GM18507 (cell line): Measurements from ENCODE around the gene CCDC138.
A peak's percentile ranks its signal among the peaks of the same experiment; 100 is the strongest.

Source experiments
- DNase-seq: peaks from one replicate; pipeline ENCODE4 v3.0.0; 2011; ENCODE audit warnings: low read depth; ENCODE audit not compliant: insufficient read length; ENCODE audit errors: extremely low spot score
- FAIRE-seq: peaks from 2 replicates; lab custom pipeline; 2011; peaks lifted over from hg19 to GRCh38; lab: Jason Lieb, UNC

CCDC138 gene

GRCh38 chr2:108824316-108825070 lies 37.9 kb downstream of the CCDC138 start:
- FAIRE-seq (no peak), DNase-seq (no peak)

DNA sequence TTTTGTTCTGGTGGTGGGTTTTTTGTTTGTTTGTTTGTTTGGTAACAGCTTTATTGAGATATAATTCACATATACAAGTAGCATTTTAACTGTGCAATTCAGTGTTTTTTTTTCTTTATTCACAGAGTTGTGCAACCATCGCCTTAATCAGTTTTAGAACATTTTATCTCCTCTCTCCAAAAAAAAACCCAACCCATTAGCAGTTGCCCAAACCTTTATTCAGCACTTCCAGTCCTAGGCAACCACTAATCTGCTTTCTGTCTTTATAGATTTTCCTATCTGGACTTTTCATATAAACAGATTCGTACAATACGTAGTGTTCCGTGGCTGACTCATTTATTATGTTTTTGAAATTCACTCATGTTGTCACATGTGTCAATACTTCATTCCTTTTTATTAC lies 38.7 kb downstream of the CCDC138 start:
- FAIRE-seq, result no peak

DNA sequence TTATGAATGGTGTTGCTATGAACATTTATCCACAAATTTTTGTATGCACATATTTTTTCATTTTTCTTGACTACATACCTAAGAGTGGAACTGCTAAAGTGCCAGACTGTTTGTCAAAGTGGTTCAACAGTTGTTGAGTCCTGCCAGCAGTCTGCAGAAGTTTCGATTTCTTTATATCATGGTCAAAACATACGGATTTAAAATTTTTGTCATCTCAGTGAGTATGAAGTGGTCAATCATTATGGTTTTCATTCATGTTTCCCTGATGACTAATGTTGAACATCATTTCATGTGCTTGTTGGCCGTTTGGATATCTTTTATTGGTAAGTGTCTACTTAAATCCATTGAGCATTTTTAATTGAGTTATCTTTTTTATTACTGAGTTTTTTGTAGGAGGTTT lies 39.2 kb downstream of the CCDC138 start:
- FAIRE-seq (no peak), DNase-seq (no peak)

More for the DNA sequence above, 38.7 kb downstream of the CCDC138 start:
- no peak for DNase-seq

GRCh38 chr2:108829578-108830310 lies 43.2 kb downstream of the CCDC138 start:
- no peak for FAIRE-seq
- DNase-seq, result no peak

DNA sequence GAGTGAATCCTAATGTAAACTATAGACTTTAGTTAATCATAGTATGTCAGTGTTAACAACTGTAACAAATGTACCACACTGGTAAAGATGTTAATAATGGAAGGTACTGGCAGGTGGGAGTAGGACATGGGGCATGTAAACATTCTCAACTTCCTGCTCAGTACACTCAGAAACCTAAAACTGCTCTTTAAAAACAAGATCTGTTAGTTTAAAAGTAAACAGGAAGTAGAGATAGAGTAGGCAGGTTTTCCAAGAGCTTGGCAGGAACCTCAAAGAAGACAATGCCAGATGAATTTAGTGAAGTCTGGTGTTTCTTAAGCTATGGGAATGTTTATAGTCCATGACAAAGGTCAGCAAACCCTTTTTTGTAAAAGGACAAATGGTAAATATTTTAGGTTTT lies 46.6 kb downstream of the CCDC138 start:
- DNase-seq (no peak), FAIRE-seq (no peak)

DNA sequence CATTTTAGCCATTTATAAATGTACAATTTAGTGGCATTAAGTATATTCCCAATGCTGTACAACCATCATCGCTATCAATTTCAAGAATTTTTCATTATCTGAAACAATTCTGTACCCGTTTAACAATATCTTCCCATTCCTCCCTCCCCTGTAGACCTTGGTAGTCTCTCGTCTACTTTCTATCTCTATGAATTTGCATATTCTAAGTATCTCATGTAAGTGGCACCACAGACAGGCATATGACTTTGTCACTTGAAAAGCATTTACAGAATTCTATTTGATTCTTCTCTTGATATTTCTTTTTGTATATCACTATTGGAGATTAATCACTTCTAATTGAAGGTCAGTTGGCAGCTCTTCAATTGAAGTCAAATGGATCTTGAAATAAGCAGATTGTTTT lies 48.0 kb downstream of the CCDC138 start:
- DNase-seq (no peak), FAIRE-seq (no peak)

DNA sequence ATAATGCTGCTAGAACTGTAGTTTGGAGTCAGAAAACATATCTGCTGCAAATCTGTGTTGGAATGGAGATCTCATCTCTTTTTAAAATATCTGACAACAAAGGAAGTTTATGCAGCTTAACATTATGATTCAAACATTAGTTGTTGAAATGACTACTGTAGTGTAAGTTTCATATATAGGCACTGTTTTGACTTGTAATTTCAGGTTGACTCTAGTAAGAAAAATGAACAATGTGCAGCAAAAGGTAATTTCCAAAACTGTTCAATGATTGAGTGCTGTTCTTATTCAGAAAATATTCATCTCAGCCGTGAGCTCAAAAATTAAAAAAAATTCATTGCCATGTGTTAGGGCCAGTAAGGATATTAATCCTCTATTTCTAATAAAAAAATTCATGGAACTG lies 48.5 kb downstream of the CCDC138 start:
- no peak for FAIRE-seq

DNA sequence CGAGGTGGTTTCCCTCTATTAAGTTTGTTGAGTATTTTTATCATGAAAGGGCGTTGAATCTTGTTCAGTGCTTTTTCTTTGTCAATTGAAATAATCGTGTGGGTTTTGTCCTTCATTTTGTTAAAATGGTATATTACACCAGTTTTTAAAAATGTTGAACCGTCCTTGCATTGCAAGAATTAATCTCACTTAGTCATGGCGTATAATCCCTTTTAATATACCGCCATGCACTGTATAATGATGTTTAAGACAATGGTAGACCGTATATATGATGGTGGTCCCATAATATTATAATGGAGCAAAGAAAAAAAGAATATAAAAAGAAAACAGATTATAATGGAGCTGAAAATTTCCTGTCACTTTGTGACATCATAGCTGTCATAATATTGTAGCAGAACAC lies 50.6 kb downstream of the CCDC138 start:
- no peak for DNase-seq
- FAIRE-seq, result no peak

More for the DNA sequence above, 48.5 kb downstream of the CCDC138 start:
- DNase-seq, result no peak

GRCh38 chr2:108841506-108841905 lies 54.9 kb downstream of the CCDC138 start:
- FAIRE-seq (no peak), DNase-seq (no peak)

DNA sequence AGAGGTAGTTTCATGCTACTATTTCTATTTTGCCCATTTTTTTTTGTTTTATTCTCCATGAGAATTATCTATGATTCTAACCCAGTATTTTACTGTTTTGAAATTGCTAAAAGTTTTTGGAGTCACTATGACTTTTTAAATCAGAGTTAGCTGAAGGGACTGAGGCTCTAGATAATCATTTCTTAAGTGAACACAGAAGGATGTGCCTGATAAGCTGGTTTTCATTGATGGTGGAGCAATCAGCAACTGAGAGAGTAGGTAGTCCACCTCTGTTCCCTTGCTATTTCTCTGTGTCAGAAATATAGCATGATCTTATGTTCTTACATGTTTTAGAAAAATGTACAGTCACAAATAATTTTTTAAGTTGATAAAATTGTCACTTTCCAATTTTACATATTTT lies 59.4 kb downstream of the CCDC138 start:
- no peak for DNase-seq
- FAIRE-seq, result no peak

- DNase-seq, result no peak
- no peak for FAIRE-seq
Observed at GRCh38 chr2:108847000-108847399, 60.4 kb downstream of the CCDC138 start.

- no peak for DNase-seq
- FAIRE-seq, result no peak
Observed at GRCh38 chr2:108852375-108852774, 65.8 kb downstream of the CCDC138 start.

GRCh38 chr2:108853421-108853820 lies 66.8 kb downstream of the CCDC138 start:
- DNase-seq (no peak), FAIRE-seq (no peak)

DNA sequence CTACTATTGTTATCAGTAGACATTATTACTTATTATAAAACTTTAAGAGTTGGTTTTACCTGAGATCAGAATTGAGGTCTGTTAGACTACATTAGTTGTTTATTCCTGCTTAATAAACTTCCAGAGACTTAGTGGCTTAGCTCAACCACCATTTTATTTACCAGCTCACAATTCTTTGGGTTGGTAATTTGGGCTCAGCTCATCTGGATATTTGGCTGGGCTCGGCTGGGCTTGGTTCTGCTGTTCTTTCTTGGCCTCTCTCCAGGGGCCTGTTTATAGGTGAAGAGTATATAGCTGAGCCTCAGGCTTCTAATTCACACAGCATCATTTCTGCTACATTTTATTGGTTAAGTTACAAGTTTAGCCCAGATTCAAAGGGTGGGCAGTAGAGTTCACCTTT lies 67.9 kb downstream of the CCDC138 start:
- DNase-seq (no peak), FAIRE-seq (no peak)

GRCh38 chr2:108855194-108855593 lies 68.6 kb downstream of the CCDC138 start:
- peak; percentile 64 for FAIRE-seq

GRCh38 chr2:108858894-108859293 lies 72.3 kb downstream of the CCDC138 start:
- no peak for FAIRE-seq
- DNase-seq, result no peak

More at GRCh38 chr2:108855194-108855593, 68.6 kb downstream of the CCDC138 start:
- DNase-seq, result no peak

DNA sequence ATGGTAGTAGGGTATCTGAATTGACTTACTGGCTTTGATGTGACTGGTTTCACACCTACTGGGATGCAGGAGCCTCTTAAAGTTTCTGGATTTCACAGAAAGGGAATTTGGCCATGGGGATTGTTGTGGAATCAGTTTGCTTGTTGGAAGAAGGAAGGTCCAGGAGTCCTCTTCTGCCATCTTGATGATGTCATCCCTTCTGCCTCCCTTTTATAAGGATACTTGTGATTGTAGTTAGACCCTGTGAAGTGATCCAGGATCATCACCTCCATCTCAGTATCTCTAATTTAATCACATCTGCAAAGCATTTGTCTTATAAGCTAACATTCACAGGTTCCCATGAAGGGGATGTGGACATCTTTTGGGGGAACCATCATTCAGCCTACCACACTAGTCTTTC lies 79.5 kb downstream of the CCDC138 start:
- no peak for FAIRE-seq
- no peak for DNase-seq

GRCh38 chr2:108868911-108869310 lies 82.3 kb downstream of the CCDC138 start:
- FAIRE-seq (no peak), DNase-seq (no peak)

DNA sequence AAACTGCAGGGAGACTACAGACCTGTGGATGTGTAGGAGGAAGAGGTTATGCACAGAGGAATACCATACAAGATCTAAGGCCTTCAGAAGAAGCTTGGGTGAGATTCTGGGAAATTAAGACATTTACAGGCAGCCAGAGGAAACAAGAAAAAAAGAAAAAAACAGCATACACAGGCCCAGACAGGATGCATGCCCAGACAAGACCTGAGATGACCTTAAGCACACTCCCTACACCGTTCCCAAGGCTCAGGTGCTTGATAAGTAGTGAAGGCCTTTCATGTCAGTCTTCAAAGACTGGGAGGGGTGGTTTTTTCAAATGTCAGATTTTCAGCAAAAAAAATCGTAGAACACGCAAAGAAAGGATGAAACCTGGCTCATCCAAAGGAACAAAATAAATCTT lies 83.0 kb downstream of the CCDC138 start:
- FAIRE-seq, result no peak
- DNase-seq, result no peak

- no peak for FAIRE-seq
- DNase-seq, result no peak
Observed at GRCh38 chr2:108870069-108870644, 83.6 kb downstream of the CCDC138 start.

DNA sequence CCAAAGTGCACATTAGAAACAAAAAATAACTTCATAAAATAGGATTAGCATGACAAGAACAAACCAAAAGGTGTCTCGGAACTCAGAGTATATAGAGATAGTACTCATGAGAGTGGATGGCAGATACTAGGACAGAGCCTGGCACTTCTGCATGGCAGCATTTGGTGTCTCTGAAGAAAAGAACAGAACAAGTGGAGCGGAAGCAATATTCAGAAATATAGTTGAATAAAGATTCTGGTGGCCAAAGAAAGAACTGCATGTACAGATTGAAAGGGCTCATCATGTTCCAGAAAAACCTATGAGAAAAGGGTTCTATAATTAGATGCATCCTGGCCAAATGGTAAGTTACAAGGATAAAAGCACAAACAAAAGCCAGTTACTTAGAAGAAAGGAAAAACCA lies 90.9 kb downstream of the CCDC138 start:
- DNase-seq (no peak), FAIRE-seq (no peak)
